ENCODE results near the gene CIDEC. TPM values are rescaled to one million over a fixed set of nuclear protein-coding genes. Genes with fewer than 3 reads are reported as not detected.

Gene CIDEC
- total RNA-seq, 1 experiment from 2014 or later: 1.9 TPM

GRCh38 chr3:9889405-9889804 is 9.4 kb upstream of the CIDEC start:
- H3K27me3 ChIP-seq (replicated peaks; ENCODE audit: control insufficient read depth, insufficient read depth, low read length): no peaks in the 10 kb centered on the region
- H3K27ac Mint-ChIP-seq (ENCODE audit: unreplicated experiment): no peak overlapping the region
- intact Hi-C loops (cut with micrococcal nuclease; ENCODE audit: unreplicated experiment): no loop called here
- CTCF ChIA-PET: no interaction called here
- H3K9me3 Mint-ChIP-seq (ENCODE audit: unreplicated experiment): no peaks in the 10 kb centered on the region
- H3K27me3 Mint-ChIP-seq (ENCODE audit: insufficient read depth, unreplicated experiment): no peaks in the 10 kb centered on the region
- peaks cover 8% of the 10 kb centered on the region for H3K4me1 ChIP-seq
- H3K9me3 ChIP-seq: no peaks in the 10 kb centered on the region
- BruUV-seq (replicated peaks): no TSS peak
- H3K36me3 ChIP-seq (ENCODE audit: control insufficient read depth, insufficient read depth, low read length): peaks cover 3% of the 10 kb centered on the region
- POLR2A ChIA-PET: interaction anchor here (0.6 kb wide), 1 partner anchor 147 kb away, joined by 4 read pairs; no protein-coding TSS in a partner anchor
- no peak overlapping the region for H3K4me3 ChIP-seq (ENCODE audit: low read depth, low read length)
- peaks cover 20% of the 10 kb centered on the region for H3K4me1 Mint-ChIP-seq (ENCODE audit: low read depth, unreplicated experiment)
- DNase-seq: no peak
- TF ChIP-seq CTCF (IDR thresholded peaks at IDR 0.05; ENCODE audit: insufficient read depth in 1 of 2, low read depth in 1 of 2, low read length in 1 of 2, severe bottlenecking in 1 of 2, unreplicated experiment in 1 of 2): no peak
- no peak overlapping the region for H3K4me3 Mint-ChIP-seq (ENCODE audit: unreplicated experiment)
- H3K36me3 Mint-ChIP-seq (ENCODE audit: insufficient read depth, unreplicated experiment): peaks cover 34% of the 10 kb centered on the region

- no peaks in the 10 kb centered on the region for H3K27me3 ChIP-seq (replicated peaks; ENCODE audit: control insufficient read depth, insufficient read depth, low read length)
- no peak for TF ChIP-seq CTCF (IDR thresholded peaks at IDR 0.05; ENCODE audit: insufficient read depth in 1 of 2, low read depth in 1 of 2, low read length in 1 of 2, severe bottlenecking in 1 of 2, unreplicated experiment in 1 of 2)
- H3K4me3 Mint-ChIP-seq (ENCODE audit: unreplicated experiment): no peak overlapping the region
- H3K4me1 ChIP-seq: peaks cover 17% of the 10 kb centered on the region
- no peaks in the 10 kb centered on the region for H3K27me3 Mint-ChIP-seq (ENCODE audit: insufficient read depth, unreplicated experiment)
- intact Hi-C loops (cut with micrococcal nuclease; ENCODE audit: unreplicated experiment): no loop called here
- no peaks in the 10 kb centered on the region for H3K9me3 ChIP-seq
- no peak overlapping the region for H3K4me3 ChIP-seq (ENCODE audit: low read depth, low read length)
- no TSS peak for BruUV-seq (replicated peaks)
- no peak for DNase-seq
- H3K9me3 Mint-ChIP-seq (ENCODE audit: unreplicated experiment): no peaks in the 10 kb centered on the region
- H3K4me1 Mint-ChIP-seq (ENCODE audit: low read depth, unreplicated experiment): peaks cover 26% of the 10 kb centered on the region
- peaks cover 27% of the 10 kb centered on the region for H3K36me3 Mint-ChIP-seq (ENCODE audit: insufficient read depth, unreplicated experiment)
- ChIA-PET POLR2A (no interaction called here), CTCF (no interaction called here)
- H3K27ac Mint-ChIP-seq (ENCODE audit: unreplicated experiment): no peak overlapping the region
- H3K36me3 ChIP-seq (ENCODE audit: control insufficient read depth, insufficient read depth, low read length): peaks cover 3% of the 10 kb centered on the region; the same call in 1 of the 2 replicates
Observed at GRCh38 chr3:9888540-9888939, 8.5 kb upstream of the CIDEC start.

GRCh38 chr3:9887480-9887879 is 7.4 kb upstream of the CIDEC start:
- peaks cover 16% of the 10 kb centered on the region for H3K36me3 Mint-ChIP-seq (ENCODE audit: insufficient read depth, unreplicated experiment)
- no peak overlapping the region for H3K27ac Mint-ChIP-seq (ENCODE audit: unreplicated experiment)
- H3K9me3 Mint-ChIP-seq (ENCODE audit: unreplicated experiment): no peaks in the 10 kb centered on the region
- CTCF ChIA-PET: no interaction called here
- no peak for DNase-seq
- intact Hi-C loops (cut with micrococcal nuclease; ENCODE audit: unreplicated experiment): no loop called here
- Histone ChIP-seq H3K27me3 (replicated peaks; ENCODE audit: control insufficient read depth, insufficient read depth, low read length) (no peaks in the 10 kb centered on the region), H3K4me1 (peaks cover 17% of the 10 kb centered on the region), H3K9me3 (no peaks in the 10 kb centered on the region), H3K36me3 (ENCODE audit: control insufficient read depth, insufficient read depth, low read length) (peaks cover 3% of the 10 kb centered on the region; the same call in 1 of the 2 replicates), H3K4me3 (ENCODE audit: low read depth, low read length) (no peak overlapping the region)
- TF ChIP-seq CTCF (IDR thresholded peaks at IDR 0.05; ENCODE audit: insufficient read depth in 1 of 2, low read depth in 1 of 2, low read length in 1 of 2, severe bottlenecking in 1 of 2, unreplicated experiment in 1 of 2): no peak
- peaks cover 18% of the 10 kb centered on the region for H3K4me1 Mint-ChIP-seq (ENCODE audit: low read depth, unreplicated experiment)
- POLR2A ChIA-PET: no interaction called here
- no TSS peak for BruUV-seq (replicated peaks)
- H3K27me3 Mint-ChIP-seq (ENCODE audit: insufficient read depth, unreplicated experiment): no peaks in the 10 kb centered on the region
- H3K4me3 Mint-ChIP-seq (ENCODE audit: unreplicated experiment): no peak overlapping the region
